OCI-M1 (cell line): ENCODE results near the gene AFF3.

Experiments used
- DNase-seq: peaks from one replicate; lab custom pipeline; 2025; lab: John Stamatoyannopoulos, UW

The AFF3 gene

GRCh38 chr2:99880964-99881294, 261.5 kb downstream of the AFF3 start:
- no peak for DNase-seq

DNA sequence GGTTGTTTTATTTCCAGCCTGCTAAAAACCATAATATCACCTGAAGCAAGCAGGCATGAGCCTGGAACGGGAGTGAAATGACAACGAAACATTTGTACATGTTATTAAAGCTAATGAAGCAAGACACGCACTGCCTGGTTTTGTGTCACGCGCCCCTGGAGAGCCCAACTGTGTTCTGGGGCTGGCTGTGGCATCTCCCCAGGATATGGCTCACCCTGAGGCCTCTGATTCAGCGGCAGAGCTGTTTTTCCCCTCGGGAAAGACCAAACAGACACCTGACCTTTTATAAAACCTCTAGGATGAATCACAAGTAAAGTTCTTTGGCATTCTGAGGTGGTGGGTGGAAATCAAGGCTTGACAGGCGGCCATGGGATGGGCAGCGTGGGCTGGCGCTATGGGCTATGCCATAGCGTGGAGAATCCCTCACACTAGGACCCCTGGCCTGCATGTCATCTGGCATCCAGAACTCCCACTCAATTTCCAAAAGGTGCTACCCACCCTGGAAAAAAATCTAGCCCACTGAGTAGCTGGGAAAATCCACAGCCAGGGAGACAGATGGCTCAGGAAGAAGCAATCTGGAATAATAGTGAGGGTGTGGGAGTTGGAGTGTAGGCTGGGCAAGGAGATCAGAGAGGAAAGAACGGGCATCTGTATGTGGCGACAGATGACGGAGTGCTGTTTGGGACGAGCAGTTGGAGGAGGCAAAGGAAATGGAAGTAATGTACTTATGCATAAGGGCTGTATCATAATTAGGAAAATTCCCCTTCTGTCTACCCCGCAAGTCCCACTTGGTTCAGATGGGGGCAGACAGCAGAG, 262.0 kb downstream of the AFF3 start:
- no peak for DNase-seq

DNA sequence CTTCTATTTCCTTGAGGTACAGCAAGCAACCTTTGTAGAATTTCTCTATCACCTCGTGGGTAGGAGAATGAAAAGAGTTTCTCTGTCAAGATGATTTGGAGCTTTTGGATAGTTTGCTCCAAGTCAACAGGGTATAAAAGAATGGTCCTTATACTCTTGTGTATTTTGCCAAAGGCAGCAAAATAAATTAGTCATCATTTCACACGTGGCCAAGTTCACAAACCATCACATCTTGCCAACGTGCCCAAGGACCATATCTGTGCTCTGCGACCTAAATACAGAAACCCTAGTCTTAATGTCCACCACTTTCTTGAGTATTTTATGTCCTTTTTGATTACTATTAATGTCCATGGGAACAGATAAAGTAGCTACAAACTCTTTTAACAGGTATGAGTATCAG, 262.9 kb downstream of the AFF3 start:
- DNase-seq, result no peak

DNA sequence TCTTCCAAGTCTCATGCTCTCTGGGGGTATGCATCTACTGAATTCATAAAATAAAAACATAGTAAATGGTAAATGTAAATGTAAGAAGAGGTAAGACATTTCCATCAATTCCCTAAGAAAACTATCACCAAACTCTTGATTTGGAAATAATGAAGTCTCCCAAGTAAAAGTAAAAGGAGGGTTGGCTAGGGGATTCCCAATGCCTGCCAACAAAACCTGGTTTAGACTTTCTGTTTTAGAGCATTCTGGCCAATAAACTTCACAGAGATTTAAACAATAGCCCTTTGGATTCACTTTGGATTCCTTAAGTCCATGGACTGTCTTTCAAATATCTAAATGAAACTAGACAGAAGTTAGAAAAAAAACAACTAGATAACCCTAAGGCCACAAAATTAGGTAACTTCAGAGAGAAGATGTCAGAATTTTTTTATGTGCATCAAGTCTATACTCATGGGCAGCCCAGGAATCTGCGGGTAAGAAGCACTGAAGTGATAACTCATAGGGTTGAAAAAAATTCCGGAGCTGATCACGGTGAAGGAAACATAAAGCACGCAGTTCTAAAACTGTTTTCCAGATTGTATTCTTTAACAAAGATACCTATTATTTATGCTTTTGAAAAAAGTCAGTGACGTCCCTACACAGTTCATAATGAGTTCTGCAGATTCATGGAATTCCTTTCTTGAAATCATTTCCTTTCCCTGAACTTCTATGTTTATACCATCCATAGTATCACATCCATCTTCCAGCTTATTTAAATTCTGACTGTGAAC, 263.6 kb downstream of the AFF3 start:
- DNase-seq, result no peak

GRCh38 chr2:99877963-99878362, 264.4 kb downstream of the AFF3 start:
- DNase-seq, result no peak

GRCh38 chr2:99876956-99877355, 265.4 kb downstream of the AFF3 start:
- DNase-seq, result no peak

DNA sequence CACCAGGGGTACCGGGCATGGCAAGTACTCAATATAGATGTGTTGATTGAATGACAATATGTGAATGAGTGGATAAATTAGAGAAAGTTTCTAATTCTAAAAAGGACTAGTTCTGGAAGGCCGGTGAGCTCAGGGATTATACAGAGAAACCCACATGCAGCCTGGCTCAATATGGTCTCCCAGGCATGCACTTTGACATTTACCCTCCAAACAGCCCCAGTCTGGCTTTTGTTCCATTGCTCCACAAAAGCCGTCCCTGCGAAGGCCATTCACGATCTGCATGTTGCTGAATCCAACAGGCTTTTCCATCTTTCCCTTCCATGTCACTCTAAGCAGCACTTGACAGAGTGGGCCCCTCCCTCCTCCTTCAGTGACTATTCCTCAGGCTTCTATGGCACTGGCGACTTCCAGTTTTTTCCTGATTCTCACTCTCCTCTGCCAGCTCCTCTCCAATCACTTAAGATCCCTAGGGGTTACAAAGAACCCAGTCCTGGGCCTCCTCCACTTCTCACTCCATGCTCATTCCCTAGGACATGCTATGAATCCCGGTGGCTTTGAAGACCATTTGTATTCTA, 266.7 kb downstream of the AFF3 start:
- no peak for DNase-seq

- no peak for DNase-seq
Observed at GRCh38 chr2:99868260-99868659, 274.1 kb downstream of the AFF3 start.

GRCh38 chr2:99867770-99868169, 274.6 kb downstream of the AFF3 start:
- no peak for DNase-seq

DNA sequence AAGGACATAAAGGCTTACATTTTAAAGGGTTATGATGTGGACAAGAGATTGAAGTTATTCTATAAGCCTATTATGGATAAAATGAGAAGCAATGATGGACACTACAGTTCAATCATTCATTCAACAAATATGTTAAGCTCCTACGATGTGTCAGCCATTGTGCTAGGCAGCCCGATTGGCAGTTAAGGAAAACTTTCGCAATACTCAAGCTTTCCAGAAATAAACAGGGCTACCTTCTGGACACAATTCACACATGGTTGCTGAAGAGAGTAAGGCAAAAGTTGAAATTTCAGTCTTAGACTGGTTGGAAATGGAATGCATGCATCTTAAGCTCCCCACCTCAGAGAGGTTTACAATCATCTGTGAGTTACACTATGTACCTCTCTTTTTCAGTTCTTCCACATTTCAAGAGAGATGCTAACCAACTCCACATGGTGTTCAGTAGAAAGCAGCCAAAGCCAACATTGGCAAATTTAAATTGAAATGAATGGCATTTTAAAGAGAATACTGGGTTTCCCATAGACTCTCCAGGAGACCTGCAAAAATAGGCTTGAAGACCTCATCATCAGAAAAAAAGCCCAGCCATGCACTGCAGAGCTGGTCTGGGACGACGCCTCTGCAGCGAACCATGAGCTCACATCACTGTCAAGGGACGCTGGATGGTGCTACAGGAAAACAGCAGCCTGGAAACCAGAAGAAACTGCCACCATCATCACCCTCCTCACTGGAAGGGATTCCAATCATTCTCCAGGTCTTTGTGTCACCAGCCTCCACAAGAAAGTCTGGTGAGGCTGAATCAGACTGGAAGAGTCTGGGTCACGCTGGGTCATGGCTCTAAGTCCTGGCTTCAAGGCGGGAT, 276.3 kb downstream of the AFF3 start:
- DNase-seq, result no peak

DNA sequence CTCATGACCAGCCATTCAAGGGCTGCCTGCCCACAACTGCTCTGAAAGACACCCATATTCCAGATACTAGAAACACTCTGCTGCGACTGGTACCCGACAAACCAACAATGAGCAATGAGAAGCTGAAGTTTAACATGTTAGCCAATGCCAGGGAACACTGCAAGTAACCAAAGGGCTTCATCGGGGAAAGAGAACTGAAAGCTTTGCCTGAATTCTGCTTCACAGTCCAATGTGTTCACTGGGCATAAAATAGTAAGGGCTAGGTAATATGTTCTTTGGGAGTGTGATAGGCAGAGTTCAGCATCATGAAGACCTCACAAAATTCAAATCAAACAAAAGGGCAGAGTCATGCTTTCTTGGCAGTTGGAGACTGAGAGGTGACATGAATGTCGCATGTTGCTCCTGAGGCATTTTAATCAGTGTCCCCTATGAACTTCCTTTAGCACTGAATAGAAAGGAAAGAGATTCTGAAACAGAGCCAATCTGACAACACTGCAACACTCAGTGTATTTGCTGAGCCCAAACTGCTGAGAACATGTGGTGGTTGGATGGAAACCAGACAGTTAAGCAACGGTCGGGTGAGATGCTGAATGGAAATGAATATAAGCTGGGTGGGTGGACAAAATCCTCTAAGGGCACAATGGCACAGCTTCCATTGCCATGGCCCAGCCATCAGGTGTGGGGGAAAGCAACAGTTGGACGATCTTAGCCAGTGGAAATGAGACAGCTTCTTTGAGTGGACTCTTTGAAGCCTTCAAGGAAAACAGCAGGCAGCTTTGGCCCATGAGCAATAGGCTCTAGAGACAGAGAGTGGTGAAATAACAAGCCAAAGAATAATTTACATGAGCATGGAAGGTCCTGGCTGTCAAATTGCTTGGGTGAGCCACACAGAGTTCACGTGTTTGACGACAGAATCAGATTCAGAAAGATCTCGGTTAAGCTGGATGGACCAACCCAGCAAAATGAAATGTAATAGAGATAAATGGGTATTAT, 277.5 kb downstream of the AFF3 start:
- no peak for DNase-seq

DNA sequence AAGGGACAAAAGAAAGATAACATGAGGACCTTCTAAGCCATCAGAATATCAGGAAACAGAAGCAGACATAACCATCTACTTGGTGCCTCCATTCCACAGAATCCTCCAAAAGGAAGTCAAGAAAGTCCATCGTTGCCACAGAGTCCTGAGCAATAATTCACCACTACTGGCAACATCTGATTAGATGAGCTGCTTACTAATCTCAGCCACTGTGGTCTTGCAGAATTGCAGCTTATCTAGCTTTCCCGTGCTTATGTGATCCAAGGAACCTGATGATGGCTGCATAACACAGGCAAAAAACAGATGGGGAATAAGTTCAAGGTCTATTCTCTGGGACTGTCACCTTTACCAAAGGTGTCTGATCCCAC, 278.5 kb downstream of the AFF3 start:
- DNase-seq, result no peak

- no peak for DNase-seq
Observed at GRCh38 chr2:99863236-99863902, 279.0 kb downstream of the AFF3 start.

DNA sequence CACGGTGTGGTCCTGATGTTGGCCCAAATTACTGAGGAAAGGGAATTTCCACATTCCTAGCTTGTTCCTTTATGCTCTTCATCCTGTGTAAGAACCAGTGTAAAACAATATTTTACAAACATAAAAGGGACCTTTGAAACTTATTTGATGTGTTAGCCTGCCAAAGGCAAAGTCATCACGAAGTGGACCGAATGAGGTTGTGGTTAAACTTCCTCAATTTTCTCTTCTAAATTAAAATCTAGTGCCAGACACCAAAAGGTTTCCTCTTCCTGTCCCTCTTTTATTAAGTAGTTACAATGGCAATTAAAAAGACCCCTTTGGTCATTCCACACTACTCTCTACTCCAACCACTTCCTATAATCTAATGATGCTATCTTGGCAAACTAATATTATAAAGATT, 279.8 kb downstream of the AFF3 start:
- DNase-seq, result peak; percentile 10

- DNase-seq, result peak; percentile 55
Observed at GRCh38 chr2:99861376-99861760, 281.0 kb downstream of the AFF3 start.

- DNase-seq, result no peak
Observed at GRCh38 chr2:99860720-99861375, 281.5 kb downstream of the AFF3 start.

GRCh38 chr2:99858951-99859596, 283.3 kb downstream of the AFF3 start:
- DNase-seq, result no peak

- no peak for DNase-seq
Observed at GRCh38 chr2:99857867-99858444, 284.4 kb downstream of the AFF3 start.

GRCh38 chr2:99857372-99857771, 285.0 kb downstream of the AFF3 start:
- DNase-seq, result no peak
